B cell (primary cell): Measurements from ENCODE around the gene KYNU. TPM values are rescaled to one million over a fixed set of nuclear protein-coding genes. Genes with fewer than 3 reads are reported as not detected.

ENCODE experiments used
- ATAC-seq: fragments of 200-7000 bp; cut with Tn5 transposase; one replicate; pipeline ENCODE4 v1.10.0; 2021; ENCODE audit warnings: low read depth, mild to moderate bottlenecking, moderate number of reproducible peaks, moderate library complexity
- CTCF ChIA-PET: fragments of 350-600 bp; sonication (Branson Sonifier 250); formaldehyde crosslinking; loops from one replicate; lab custom pipeline; 2021; ENCODE audit warnings: antibody characterized with exemption, inconsistent platforms; lab: Charles Lee
- POLR2A ChIA-PET: fragments of 350-600 bp; sonication (Branson Sonifier 250); formaldehyde crosslinking; loops from one replicate; lab custom pipeline; 2021; ENCODE audit warnings: antibody characterized with exemption; lab: Charles Lee
- DNase-seq: peaks from one replicate; pipeline ENCODE4 v3.0.0; 2013
- H2AFZ ChIP-seq: 2 replicates; pipeline ENCODE4 v1.6.1; 2012; ENCODE audit warnings: mild to moderate bottlenecking, low read depth, low read length; ENCODE audit not compliant: insufficient read depth, poor library complexity, severe bottlenecking
- H3K27ac ChIP-seq, 2 donors: 1 replicate in 1 of 2; 2 replicates in 1 of 2; pipeline ENCODE4 v1.5.1; 2012 to 2013; ENCODE audit warnings: low read length in 2 of 2, mild to moderate bottlenecking in 2 of 2, moderate library complexity in 1 of 2
- H3K27me3 ChIP-seq, 4 experiments: fragments of 200-600 bp in 1 of 4; sonication (generic) in 1 of 4; replicated peaks in 1 of 4; 1 replicate in 2 of 4; 2 replicates in 2 of 4; pipeline versions ENCODE4 v1.6.1 to v1.7.0; 2013 to 2016; ENCODE audit warnings: low read length in 3 of 4, mild to moderate bottlenecking in 2 of 4, mixed read lengths in 1 of 4, moderate library complexity in 1 of 4; ENCODE audit not compliant: insufficient read depth in 4 of 4, control insufficient read depth in 3 of 4; ENCODE audit errors: control extremely low read depth in 1 of 4
- H3K36me3 ChIP-seq, 2 experiments: replicated peaks in 1 of 2; 1 replicate in 1 of 2; 2 replicates in 1 of 2; pipeline versions ENCODE4 v1.6.1 to v1.7.1; 2013; ENCODE audit warnings: low read length in 1 of 2; ENCODE audit not compliant: insufficient read depth in 2 of 2, control insufficient read depth in 1 of 2; ENCODE audit errors: control extremely low read depth in 1 of 2, extremely low read depth in 1 of 2
- H3K4me1 ChIP-seq, 2 donors: fragments of 200-600 bp in 1 of 2; sonication (generic) in 1 of 2; 1 replicate in 1 of 2; 2 replicates in 1 of 2; pipeline versions ENCODE4 v1.5.1 to v1.6.1; 2013 to 2017; ENCODE audit warnings: low read length in 2 of 2; ENCODE audit not compliant: control insufficient read depth in 2 of 2, insufficient read depth in 2 of 2
- H3K4me2 ChIP-seq: replicated peaks from 2 replicates; pipeline ENCODE3; 2012; ENCODE audit warnings: mild to moderate bottlenecking, low read depth, low read length; ENCODE audit not compliant: poor library complexity, severe bottlenecking
- H3K4me3 ChIP-seq, 5 experiments: fragments of 200-600 bp in 1 of 5; sonication (generic) in 1 of 5; 1 replicate in 3 of 5; 2 replicates in 2 of 5; pipeline versions ENCODE4 v1.5.1 to v1.7.0; 2011 to 2016; ENCODE audit warnings: low read length in 4 of 5, mild to moderate bottlenecking in 4 of 5, low read depth in 2 of 5, control low read depth in 1 of 5, moderate library complexity in 1 of 5; ENCODE audit not compliant: insufficient read depth in 1 of 5; ENCODE audit errors: control extremely low read depth in 1 of 5, extremely low read depth in 1 of 5
- H3K79me2 ChIP-seq: fragments of 200-600 bp; sonication (generic); one replicate; pipeline ENCODE4 v1.6.0; 2016; ENCODE audit warnings: low read length; ENCODE audit not compliant: control insufficient read depth, insufficient read depth
- H3K9ac ChIP-seq: fragments of 200-600 bp; sonication (generic); 2 replicates; pipeline ENCODE4 v1.6.1; 2017; ENCODE audit warnings: mild to moderate bottlenecking, low read length, moderate library complexity
- H3K9me3 ChIP-seq, 3 donors: one replicate each; pipeline versions ENCODE4 v1.6.1 to v1.7.1; 2013; ENCODE audit warnings: low read length in 2 of 3; ENCODE audit not compliant: control insufficient read depth in 2 of 3, insufficient read depth in 1 of 3; ENCODE audit errors: control extremely low read depth in 1 of 3
- H4K20me1 ChIP-seq: 2 replicates; pipeline ENCODE4 v1.6.0; 2012; ENCODE audit warnings: mild to moderate bottlenecking, low read length; ENCODE audit not compliant: insufficient read depth, control insufficient read depth, poor library complexity, severe bottlenecking
- H3K27ac Mint-ChIP-seq: one replicate; pipeline ENCODE4 v1.8.0; 2021; ENCODE audit warnings: mixed read lengths
- H3K27me3 Mint-ChIP-seq: one replicate; pipeline ENCODE4 v1.8.0; 2021; ENCODE audit warnings: mixed read lengths
- H3K4me1 Mint-ChIP-seq: one replicate; pipeline ENCODE4 v1.8.0; 2021; ENCODE audit warnings: mixed read lengths
- H3K4me3 Mint-ChIP-seq: one replicate; pipeline ENCODE4 v1.8.0; 2021; ENCODE audit warnings: mixed read lengths
- H3K9me3 Mint-ChIP-seq: one replicate; pipeline ENCODE4 v1.8.0; 2022; ENCODE audit warnings: mixed read lengths; ENCODE audit not compliant: insufficient read depth
- CTCF ChIP-seq: fragments of 200-600 bp; IDR thresholded peaks from one replicate; pipeline ENCODE4 v1.8.0; 2022; ENCODE audit warnings: antibody characterized with exemption, mild to moderate bottlenecking
- EZH2 ChIP-seq: IDR thresholded peaks from 2 replicates; pipeline ENCODE4 v1.6.1; 2012; ENCODE audit warnings: borderline replicate concordance, low read depth, mild to moderate bottlenecking, moderate library complexity, low read length; ENCODE audit not compliant: insufficient read depth, poor library complexity, severe bottlenecking
- WGBS: methylation state at CpG from one replicate; pipeline ENCODE4 v1.1.5; 2013; ENCODE audit warnings: missing lambda C conversion rate; ENCODE audit not compliant: insufficient coverage; 5-methylcytosine and 5-hydroxymethylcytosine counted together
- intact Hi-C: fragments of 100-400 bp; cut with micrococcal nuclease; formaldehyde crosslinking; loops from one replicate; pipeline ENCODE4 v1.10.0; 2022
- polyA plus RNA-seq: library from polyadenylated mRNA; depleted of rRNA; stranded (reverse); fragments of >200 nt; gene quantifications from 2 replicates; pipeline ENCODE4 v1.2.3, GENCODE V29; 2012
- total RNA-seq, 2 donors: library from RNA; stranded (reverse); fragments of 120-200 nt in 1 of 2; gene quantifications; 1 replicate in 1 of 2; 2 replicates in 1 of 2; pipeline versions ENCODE4 v1.2.3 to v1.2.4, GENCODE V29; 2013 to 2022

KYNU gene
- total and polyA plus RNA-seq, 2 donors (not counting 1 experiment from before 2014, with no cell fraction given): 14.5 to 46.2 TPM

GRCh38 chr2:142892715-142893114 is 15.3 kb downstream of the KYNU start:
- H3K27me3 Mint-ChIP-seq: no peaks in the 10 kb centered on the region
- CTCF ChIA-PET: interaction anchor here (1.9 kb wide), 1 partner anchor 9 kb away, joined by 6 read pairs; no protein-coding TSS in a partner anchor
- Histone ChIP-seq H3K4me1 (peaks cover 3 to 13% of the 10 kb centered on the region in 2 donors), H3K27ac (peak overlapping the region; percentile 54 to 65), H3K79me2 (peaks cover 76% of the 10 kb centered on the region), H3K4me3 (no peak overlapping the region), H2AFZ (no peak overlapping the region), H3K27me3 (no peaks in the 10 kb centered on the region), H3K9me3 (no peaks in the 10 kb centered on the region), H4K20me1 (peaks cover 18% of the 10 kb centered on the region), H3K36me3 (peaks cover 0 to 52% of the 10 kb centered on the region in 2 experiments), H3K4me2 (no peak overlapping the region), H3K9ac (peak overlapping the region; percentile 3)
- peak overlapping the region; percentile 67 for H3K27ac Mint-ChIP-seq
- TF ChIP-seq EZH2 (no peak), CTCF (no peak)
- peak overlapping the region; percentile 2 for H3K4me3 Mint-ChIP-seq
- peak; percentile 62 for DNase-seq
- intact Hi-C loops: loop anchor here (2.0 kb wide), 2 partner anchors 14 to 22 kb away; no protein-coding TSS in a partner anchor
- POLR2A ChIA-PET: interaction anchor here (0.6 kb wide), 1 partner anchor 11 kb away, joined by 7 read pairs; no protein-coding TSS in a partner anchor
- H3K9me3 Mint-ChIP-seq: no peaks in the 10 kb centered on the region
- ATAC-seq: peak; percentile 79
- 46% methylated on average over 2 of the region's 2 CpGs for WGBS
- peaks cover 55% of the 10 kb centered on the region for H3K4me1 Mint-ChIP-seq

GRCh38 chr2:142893241-142893640 is 15.8 kb downstream of the KYNU start:
- H3K27me3 Mint-ChIP-seq: no peaks in the 10 kb centered on the region
- H3K27ac ChIP-seq: peak overlapping the region; percentile 54 to 65
- ChIA-PET CTCF (interaction anchor here (1.9 kb wide), 1 partner anchor 9 kb away, joined by 6 read pairs; no protein-coding TSS in a partner anchor), POLR2A (no interaction called here)
- peaks cover 0 to 52% of the 10 kb centered on the region in 2 experiments for H3K36me3 ChIP-seq
- no peaks in the 10 kb centered on the region for H3K27me3 ChIP-seq
- no peak overlapping the region for H2AFZ ChIP-seq
- H4K20me1 ChIP-seq: peaks cover 23% of the 10 kb centered on the region
- H3K4me2 ChIP-seq: no peak overlapping the region
- H3K79me2 ChIP-seq: peaks cover 82% of the 10 kb centered on the region
- no peak overlapping the region for H3K9ac ChIP-seq
- peaks cover 3 to 13% of the 10 kb centered on the region in 2 donors for H3K4me1 ChIP-seq
- no peak overlapping the region for H3K4me3 ChIP-seq
- peak overlapping the region; percentile 67 for H3K27ac Mint-ChIP-seq
- no peak for TF ChIP-seq CTCF
- no peak for TF ChIP-seq EZH2
- peak overlapping the region; percentile 2 for H3K4me3 Mint-ChIP-seq
- peaks cover 57% of the 10 kb centered on the region for H3K4me1 Mint-ChIP-seq
- no peaks in the 10 kb centered on the region for H3K9me3 ChIP-seq
- 83% methylated on average over 1 of the region's 2 CpGs for WGBS
- ATAC-seq (no peak), DNase-seq (no peak)
- intact Hi-C loops: loop anchor here (2.0 kb wide), 2 partner anchors 14 to 22 kb away; no protein-coding TSS in a partner anchor
- H3K9me3 Mint-ChIP-seq: no peaks in the 10 kb centered on the region
